ENCODE data around the gene SVIL.

Gene SVIL

DNA sequence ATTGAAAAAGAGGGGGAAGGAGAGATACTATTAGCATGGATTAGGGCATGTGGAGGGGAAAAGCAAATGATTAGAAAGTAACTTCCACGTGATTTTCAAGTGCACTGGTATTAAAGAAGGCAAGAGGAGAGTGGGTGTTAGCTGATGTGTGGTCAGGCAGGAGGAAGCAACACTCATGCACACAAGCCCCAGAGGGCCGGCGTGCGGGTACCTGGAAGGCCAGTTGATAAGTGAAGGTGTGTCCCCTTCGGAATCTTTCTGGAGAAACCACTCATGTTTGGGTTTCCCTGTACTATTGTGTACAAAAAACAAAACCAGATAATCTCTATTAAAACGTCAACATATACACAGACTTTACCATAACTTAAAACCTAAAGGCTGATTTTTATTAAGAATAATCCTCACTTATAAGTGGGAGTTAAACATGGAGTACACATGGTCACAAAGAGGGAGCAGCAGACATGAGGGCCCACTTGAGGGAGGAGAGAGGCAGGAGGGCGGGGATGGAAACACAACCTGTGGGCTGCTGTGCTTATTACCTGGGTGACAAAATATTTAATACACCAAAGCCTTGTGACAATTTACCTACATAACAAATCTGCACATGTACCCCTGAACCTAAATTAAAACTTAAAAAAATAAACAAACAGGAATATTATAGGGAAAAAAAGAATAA lies 98.9 kb downstream of the SVIL start:
- Histone ChIP-seq H3K9me3 (ENCODE audit: insufficient read depth, low read length) (no peaks in the 10 kb centered on the region), H3K4me1 (ENCODE audit: insufficient read depth, insufficient read length) (peaks cover 10% of the 10 kb centered on the region), H3K36me3 (ENCODE audit: insufficient read depth, insufficient read length, low read length) (peaks cover 68% of the 10 kb centered on the region), H3K9ac (ENCODE audit: insufficient read length, low read depth) (no peak overlapping the region), H3K4me3 (ENCODE audit: insufficient read length, low read depth) (no peak overlapping the region), H3K27me3 (ENCODE audit: insufficient read depth, insufficient read length) (no peaks in the 10 kb centered on the region)
- no peak for DNase-seq (ENCODE audit: low read depth, low spot score)
- no peak for TF ChIP-seq ZNF274 (IDR thresholded peaks at IDR 0.05; ENCODE audit: low read depth, low read length)

DNA sequence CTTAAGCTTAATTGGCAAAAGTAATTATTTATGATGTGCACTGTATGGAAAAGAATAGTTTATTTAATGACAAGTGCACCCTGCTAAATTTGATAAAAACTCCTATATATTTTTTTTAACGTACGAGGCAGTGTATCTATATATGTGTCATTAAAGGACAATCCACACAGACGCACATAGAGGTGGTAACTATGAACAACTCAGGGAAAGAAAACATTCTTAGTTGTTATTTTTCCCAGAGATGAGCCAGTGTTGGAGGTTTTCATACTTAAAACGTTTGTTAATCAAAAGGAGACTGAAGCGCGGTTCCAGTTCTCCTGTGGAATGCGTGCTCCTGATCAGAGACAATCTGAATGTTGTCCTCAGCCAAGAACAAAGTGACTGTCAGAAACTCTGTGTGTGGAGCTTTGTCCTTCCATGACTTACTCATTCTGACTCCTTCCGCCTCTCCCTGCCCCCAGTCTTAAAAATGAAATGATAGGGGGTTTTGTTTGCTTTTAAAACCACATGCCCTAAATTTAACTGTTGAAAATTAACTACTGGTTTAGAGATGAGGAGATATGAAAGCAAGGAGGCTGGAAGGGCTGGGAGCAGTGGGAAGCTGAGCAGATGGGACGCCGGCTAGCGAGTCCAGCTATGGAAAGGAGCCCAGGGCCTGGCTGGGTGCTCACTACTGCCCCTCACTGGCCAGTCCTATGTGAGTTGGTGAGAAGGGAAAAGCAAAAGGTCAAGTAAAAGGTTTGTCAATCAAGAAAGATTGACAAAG lies 99.6 kb downstream of the SVIL start:
- no peaks in the 10 kb centered on the region for H3K9me3 ChIP-seq (ENCODE audit: insufficient read depth, low read length)
- H3K36me3 ChIP-seq (ENCODE audit: insufficient read depth, insufficient read length, low read length) = peaks cover 72% of the 10 kb centered on the region
- H3K9ac ChIP-seq (ENCODE audit: insufficient read length, low read depth) = no peak overlapping the region
- peaks cover 6% of the 10 kb centered on the region for H3K4me1 ChIP-seq (ENCODE audit: insufficient read depth, insufficient read length)
- TF ChIP-seq SUZ12 (IDR thresholded peaks at IDR 0.05; ENCODE audit: extremely low read depth, insufficient read depth, insufficient read length) = no peak
- no peak for TF ChIP-seq YY1 (IDR thresholded peaks at IDR 0.05; ENCODE audit: insufficient read depth, insufficient read length)
- TF ChIP-seq ZNF274 (IDR thresholded peaks at IDR 0.05; ENCODE audit: low read depth, low read length) = no peak
- peak; percentile 35 for DNase-seq (ENCODE audit: low read depth, low spot score)
- H3K27me3 ChIP-seq (ENCODE audit: insufficient read depth, insufficient read length) = no peaks in the 10 kb centered on the region
- no peak overlapping the region for H3K4me3 ChIP-seq (ENCODE audit: insufficient read length, low read depth)

DNA sequence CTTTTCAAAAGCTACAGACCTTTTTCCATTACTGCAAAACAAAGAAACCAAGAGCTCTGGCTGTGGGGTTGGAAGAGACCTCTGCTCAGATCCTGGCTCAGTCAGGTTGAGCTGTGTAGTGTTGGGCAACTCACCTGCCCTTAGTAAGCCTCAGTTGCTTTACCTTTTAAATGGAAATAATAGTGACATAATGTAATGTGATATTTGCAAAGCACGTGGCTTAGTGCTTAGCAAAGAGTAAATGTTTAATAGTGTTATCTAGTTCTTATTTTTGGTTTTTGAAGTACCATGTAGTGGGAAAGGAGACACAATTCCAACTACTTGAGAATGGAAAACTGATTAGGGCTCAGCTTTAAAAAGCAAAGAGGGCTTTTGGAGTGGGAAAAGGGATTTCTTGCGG lies 100.2 kb downstream of the SVIL start:
- H3K9ac ChIP-seq (ENCODE audit: insufficient read length, low read depth) = no peak overlapping the region
- H3K27me3 ChIP-seq (ENCODE audit: insufficient read depth, insufficient read length) = no peaks in the 10 kb centered on the region
- DNase-seq (ENCODE audit: low read depth, low spot score) = no peak
- H3K4me1 ChIP-seq (ENCODE audit: insufficient read depth, insufficient read length) = peaks cover 4% of the 10 kb centered on the region
- no peaks in the 10 kb centered on the region for H3K9me3 ChIP-seq (ENCODE audit: insufficient read depth, low read length)
- peaks cover 76% of the 10 kb centered on the region for H3K36me3 ChIP-seq (ENCODE audit: insufficient read depth, insufficient read length, low read length)
- no peak overlapping the region for H3K4me3 ChIP-seq (ENCODE audit: insufficient read length, low read depth)
- no peak for TF ChIP-seq ZNF274 (IDR thresholded peaks at IDR 0.05; ENCODE audit: low read depth, low read length)
- no peak for TF ChIP-seq SUZ12 (IDR thresholded peaks at IDR 0.05; ENCODE audit: extremely low read depth, insufficient read depth, insufficient read length)
- TF ChIP-seq YY1 (IDR thresholded peaks at IDR 0.05; ENCODE audit: insufficient read depth, insufficient read length) = no peak

- H3K36me3 ChIP-seq (ENCODE audit: insufficient read depth, insufficient read length, low read length) = peaks cover 74% of the 10 kb centered on the region
- H3K9me3 ChIP-seq (ENCODE audit: insufficient read depth, low read length) = no peaks in the 10 kb centered on the region
- H3K27me3 ChIP-seq (ENCODE audit: insufficient read depth, insufficient read length) = no peaks in the 10 kb centered on the region
- no peak overlapping the region for H3K4me3 ChIP-seq (ENCODE audit: insufficient read length, low read depth)
- no peak for TF ChIP-seq YY1 (IDR thresholded peaks at IDR 0.05; ENCODE audit: insufficient read depth, insufficient read length)
- no peak for TF ChIP-seq SUZ12 (IDR thresholded peaks at IDR 0.05; ENCODE audit: extremely low read depth, insufficient read depth, insufficient read length)
- no peak for TF ChIP-seq ZNF274 (IDR thresholded peaks at IDR 0.05; ENCODE audit: low read depth, low read length)
- DNase-seq (ENCODE audit: low read depth, low spot score) = no peak
- no peak overlapping the region for H3K9ac ChIP-seq (ENCODE audit: insufficient read length, low read depth)
- H3K4me1 ChIP-seq (ENCODE audit: insufficient read depth, insufficient read length) = no peaks in the 10 kb centered on the region
Measured at GRCh38 chr10:29533696-29534285, 101.0 kb downstream of the SVIL start.

DNA sequence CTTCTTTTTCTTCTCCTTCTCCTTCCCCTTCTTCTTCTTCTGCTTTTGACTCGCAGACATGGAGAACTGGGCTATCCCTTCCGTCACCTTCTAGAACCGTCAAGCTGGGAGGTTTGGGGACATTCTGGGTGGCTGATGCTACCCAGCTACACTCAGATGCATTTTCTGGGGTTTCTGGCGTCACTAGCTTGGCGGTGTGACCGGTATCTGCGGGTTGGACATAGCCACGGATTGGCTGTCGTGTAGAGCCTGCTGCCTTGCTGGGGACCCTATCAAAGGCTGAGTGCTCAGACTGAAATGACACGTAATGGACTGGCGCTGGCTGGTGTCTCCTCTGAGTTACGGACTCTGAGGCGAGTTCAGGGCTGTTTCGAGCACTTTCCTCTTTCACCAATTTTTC lies 101.7 kb downstream of the SVIL start:
- no peaks in the 10 kb centered on the region for H3K9me3 ChIP-seq (ENCODE audit: insufficient read depth, low read length)
- no peaks in the 10 kb centered on the region for H3K4me1 ChIP-seq (ENCODE audit: insufficient read depth, insufficient read length)
- no peak overlapping the region for H3K4me3 ChIP-seq (ENCODE audit: insufficient read length, low read depth)
- H3K27me3 ChIP-seq (ENCODE audit: insufficient read depth, insufficient read length) = no peaks in the 10 kb centered on the region
- peaks cover 73% of the 10 kb centered on the region for H3K36me3 ChIP-seq (ENCODE audit: insufficient read depth, insufficient read length, low read length)
- no peak for TF ChIP-seq ZNF274 (IDR thresholded peaks at IDR 0.05; ENCODE audit: low read depth, low read length)
- no peak for DNase-seq (ENCODE audit: low read depth, low spot score)
- no peak overlapping the region for H3K9ac ChIP-seq (ENCODE audit: insufficient read length, low read depth)

GRCh38 chr10:29532256-29532878 lies 102.4 kb downstream of the SVIL start:
- Histone ChIP-seq H3K4me1 (ENCODE audit: insufficient read depth, insufficient read length) (no peaks in the 10 kb centered on the region), H3K27me3 (ENCODE audit: insufficient read depth, insufficient read length) (no peaks in the 10 kb centered on the region), H3K4me3 (ENCODE audit: insufficient read length, low read depth) (no peak overlapping the region), H3K9ac (ENCODE audit: insufficient read length, low read depth) (no peak overlapping the region), H3K36me3 (ENCODE audit: insufficient read depth, insufficient read length, low read length) (peaks cover 71% of the 10 kb centered on the region), H3K9me3 (ENCODE audit: insufficient read depth, low read length) (no peaks in the 10 kb centered on the region)
- TF ChIP-seq SUZ12 (IDR thresholded peaks at IDR 0.05; ENCODE audit: extremely low read depth, insufficient read depth, insufficient read length) = no peak
- TF ChIP-seq ZNF274 (IDR thresholded peaks at IDR 0.05; ENCODE audit: low read depth, low read length) = no peak
- TF ChIP-seq YY1 (IDR thresholded peaks at IDR 0.05; ENCODE audit: insufficient read depth, insufficient read length) = no peak
- DNase-seq (ENCODE audit: low read depth, low spot score) = no peak
